Retinal pigment epithelial cell (primary cell): ENCODE data around the gene NEUROD4.

Experiments used
- DNase-seq: peaks from one replicate; pipeline ENCODE4 v3.0.0-alpha.2; 2010; ENCODE audit warnings: low read depth
- H3K4me3 ChIP-seq: 2 replicates; pipeline ENCODE4 v1.5.1; 2011; ENCODE audit warnings: mild to moderate bottlenecking, low read length, control low read depth, moderate library complexity
- CTCF ChIP-seq: conservative IDR thresholded peaks from 2 replicates; pipeline ENCODE4 v1.5.1; 2011; ENCODE audit warnings: low read depth, low read length, control low read depth, inconsistent platforms

The NEUROD4 gene

GRCh38 chr12:55024575-55024974, 4.8 kb downstream of the NEUROD4 start:
- DNase-seq, result no peak
- H3K4me3 ChIP-seq, result no peak overlapping the region
- no peak for TF ChIP-seq CTCF

- no peak overlapping the region for H3K4me3 ChIP-seq
- DNase-seq, result no peak
- no peak for TF ChIP-seq CTCF
Observed at GRCh38 chr12:55025508-55025907, 5.7 kb downstream of the NEUROD4 start.

- TF ChIP-seq CTCF, result no peak
- no peak overlapping the region for H3K4me3 ChIP-seq
- no peak for DNase-seq
Observed at GRCh38 chr12:55034218-55034617, 14.4 kb downstream of the NEUROD4 start.

- no peak for DNase-seq
- TF ChIP-seq CTCF, result no peak
- H3K4me3 ChIP-seq, result no peak overlapping the region
Observed at GRCh38 chr12:55036326-55037115, 16.7 kb downstream of the NEUROD4 start.

GRCh38 chr12:55037351-55037987, 17.7 kb downstream of the NEUROD4 start:
- no peak for TF ChIP-seq CTCF
- H3K4me3 ChIP-seq, result no peak overlapping the region
- no peak for DNase-seq

GRCh38 chr12:55039395-55040354, 19.9 kb downstream of the NEUROD4 start:
- no peak overlapping the region for H3K4me3 ChIP-seq
- TF ChIP-seq CTCF, result no peak

More at GRCh38 chr12:55039395-55040354, 19.9 kb downstream of the NEUROD4 start:
- no peak for DNase-seq
